NCI-H146 treated with DMSO at 0.1 percent for 48 hours (cell line): ENCODE data around the gene NELL1.

Experiments used
- DNase-seq: peaks from one replicate; lab custom pipeline; 2025; ENCODE audit not compliant: unreplicated experiment; lab: John Stamatoyannopoulos, UW

Gene NELL1

GRCh38 chr11:21307874-21308273, 638.5 kb downstream of the NELL1 start:
- DNase-seq: no peak

- DNase-seq: no peak
These were observed 647.2 kb downstream of the NELL1 start for GRCh38 chr11:21316591-21316990.

- DNase-seq: peak; percentile 4
These were observed 651.7 kb downstream of the NELL1 start for GRCh38 chr11:21321072-21321471.

GRCh38 chr11:21321530-21321929, 652.1 kb downstream of the NELL1 start:
- no peak for DNase-seq

- no peak for DNase-seq
These were observed 654.2 kb downstream of the NELL1 start for GRCh38 chr11:21323617-21324016.

- no peak for DNase-seq
These were observed 673.8 kb downstream of the NELL1 start for GRCh38 chr11:21343204-21343603.

GRCh38 chr11:21346361-21346760, 677.0 kb downstream of the NELL1 start:
- DNase-seq: no peak

GRCh38 chr11:21350613-21351012, 681.2 kb downstream of the NELL1 start:
- DNase-seq: no peak

- DNase-seq: no peak
These were observed 684.0 kb downstream of the NELL1 start for GRCh38 chr11:21353425-21353824.

- no peak for DNase-seq
These were observed 695.7 kb downstream of the NELL1 start for GRCh38 chr11:21364866-21365624.

GRCh38 chr11:21369947-21370346, 700.6 kb downstream of the NELL1 start:
- DNase-seq: no peak

- DNase-seq: no peak
These were observed 701.7 kb downstream of the NELL1 start for GRCh38 chr11:21371044-21371443.

- no peak for DNase-seq
These were observed 703.3 kb downstream of the NELL1 start for GRCh38 chr11:21372672-21373071.

GRCh38 chr11:21374376-21374775, 705.0 kb downstream of the NELL1 start:
- no peak for DNase-seq

GRCh38 chr11:21385669-21386440, 716.5 kb downstream of the NELL1 start:
- no peak for DNase-seq

- no peak for DNase-seq
These were observed 721.0 kb downstream of the NELL1 start for GRCh38 chr11:21390430-21390829.

- DNase-seq: no peak
These were observed 727.1 kb downstream of the NELL1 start for GRCh38 chr11:21396342-21397008.

GRCh38 chr11:21398195-21398594, 728.8 kb downstream of the NELL1 start:
- no peak for DNase-seq

GRCh38 chr11:21401496-21401895, 732.1 kb downstream of the NELL1 start:
- no peak for DNase-seq

GRCh38 chr11:21402274-21402673, 732.9 kb downstream of the NELL1 start:
- DNase-seq: no peak

GRCh38 chr11:21403069-21403468, 733.7 kb downstream of the NELL1 start:
- peak; percentile 64 for DNase-seq

GRCh38 chr11:21405422-21405821, 736.0 kb downstream of the NELL1 start:
- no peak for DNase-seq
